ENCODE measurements around the gene ATG3.
A peak's percentile ranks its signal among the peaks of the same experiment; 100 is the strongest.

The ATG3 gene

GRCh38 chr3:112514527-112515128, 47.1 kb downstream of the ATG3 start:
- peak; percentile 4 for DNase-seq (ENCODE audit: low read depth)
- no peak overlapping the region for H3K4me3 ChIP-seq (ENCODE audit: control insufficient read depth, low read depth, low read length)
- TF ChIP-seq, protein P1, sequence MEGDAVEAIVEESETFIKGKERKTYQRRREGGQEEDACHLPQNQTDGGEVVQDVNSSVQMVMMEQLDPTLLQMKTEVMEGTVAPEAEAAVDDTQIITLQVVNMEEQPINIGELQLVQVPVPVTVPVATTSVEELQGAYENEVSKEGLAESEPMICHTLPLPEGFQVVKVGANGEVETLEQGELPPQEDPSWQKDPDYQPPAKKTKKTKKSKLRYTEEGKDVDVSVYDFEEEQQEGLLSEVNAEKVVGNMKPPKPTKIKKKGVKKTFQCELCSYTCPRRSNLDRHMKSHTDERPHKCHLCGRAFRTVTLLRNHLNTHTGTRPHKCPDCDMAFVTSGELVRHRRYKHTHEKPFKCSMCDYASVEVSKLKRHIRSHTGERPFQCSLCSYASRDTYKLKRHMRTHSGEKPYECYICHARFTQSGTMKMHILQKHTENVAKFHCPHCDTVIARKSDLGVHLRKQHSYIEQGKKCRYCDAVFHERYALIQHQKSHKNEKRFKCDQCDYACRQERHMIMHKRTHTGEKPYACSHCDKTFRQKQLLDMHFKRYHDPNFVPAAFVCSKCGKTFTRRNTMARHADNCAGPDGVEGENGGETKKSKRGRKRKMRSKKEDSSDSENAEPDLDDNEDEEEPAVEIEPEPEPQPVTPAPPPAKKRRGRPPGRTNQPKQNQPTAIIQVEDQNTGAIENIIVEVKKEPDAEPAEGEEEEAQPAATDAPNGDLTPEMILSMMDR (conservative IDR thresholded peaks at IDR 0.05; ENCODE audit: control insufficient read depth, insufficient read depth, low read depth, low read length) = no peak

- DNase-seq (ENCODE audit: low read depth) = peak; percentile 2
- H3K4me3 ChIP-seq (ENCODE audit: control insufficient read depth, low read depth, low read length) = no peak overlapping the region
- TF ChIP-seq, protein P1 (conservative IDR thresholded peaks at IDR 0.05; ENCODE audit: control insufficient read depth, insufficient read depth, low read depth, low read length) = no peak
Observed at GRCh38 chr3:112512320-112512719, 49.4 kb downstream of the ATG3 start.

- H3K4me3 ChIP-seq (ENCODE audit: control insufficient read depth, low read depth, low read length) = no peak overlapping the region
- TF ChIP-seq, protein P1 (conservative IDR thresholded peaks at IDR 0.05; ENCODE audit: control insufficient read depth, insufficient read depth, low read depth, low read length) = no peak
- DNase-seq (ENCODE audit: low read depth) = no peak
Observed at GRCh38 chr3:112508860-112509259, 52.9 kb downstream of the ATG3 start.

- H3K4me3 ChIP-seq (ENCODE audit: control insufficient read depth, low read depth, low read length) = no peak overlapping the region
- TF ChIP-seq, protein P1 (conservative IDR thresholded peaks at IDR 0.05; ENCODE audit: control insufficient read depth, insufficient read depth, low read depth, low read length) = no peak
Observed at GRCh38 chr3:112508261-112508660, 53.5 kb downstream of the ATG3 start.

GRCh38 chr3:112505907-112506306, 55.9 kb downstream of the ATG3 start:
- TF ChIP-seq, protein P1 (conservative IDR thresholded peaks at IDR 0.05; ENCODE audit: control insufficient read depth, insufficient read depth, low read depth, low read length) = no peak

More at GRCh38 chr3:112508261-112508660, 53.5 kb downstream of the ATG3 start:
- DNase-seq (ENCODE audit: low read depth) = no peak

DNA sequence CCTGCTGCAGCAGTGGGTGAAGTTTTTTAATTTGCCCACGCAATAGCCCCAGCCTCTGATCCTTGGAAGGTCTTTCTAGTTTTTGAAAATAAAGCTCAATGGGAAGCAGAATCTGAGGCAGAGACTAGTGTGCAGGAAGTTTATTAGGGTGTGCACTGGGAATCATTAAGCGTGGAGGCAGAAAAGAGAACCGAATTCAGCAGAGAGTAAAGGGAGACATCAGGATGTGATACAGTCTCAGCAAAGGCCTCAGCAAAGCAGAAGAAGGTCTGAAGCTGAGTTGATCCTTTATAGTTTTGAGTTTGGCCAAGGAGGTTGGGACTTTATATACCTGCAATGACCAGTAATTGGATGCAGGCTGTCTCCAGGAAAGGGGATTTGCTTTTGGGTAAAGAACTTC, 57.6 kb downstream of the ATG3 start:
- H3K4me3 ChIP-seq (ENCODE audit: control insufficient read depth, low read depth, low read length) = no peak overlapping the region
- TF ChIP-seq, protein P1 (conservative IDR thresholded peaks at IDR 0.05; ENCODE audit: control insufficient read depth, insufficient read depth, low read depth, low read length) = no peak
- DNase-seq (ENCODE audit: low read depth) = no peak

More at GRCh38 chr3:112505907-112506306, 55.9 kb downstream of the ATG3 start:
- H3K4me3 ChIP-seq (ENCODE audit: control insufficient read depth, low read depth, low read length) = no peak overlapping the region
- DNase-seq (ENCODE audit: low read depth) = no peak
